ENCODE measurements around the gene CPVL. TPM values are rescaled to one million over a fixed set of nuclear protein-coding genes. Genes with fewer than 3 reads are reported as not detected.

Gene CPVL
- total and polyA plus RNA-seq, 2 of the 4 experiments (the other 2 are of a cell fraction) = not detected

DNA sequence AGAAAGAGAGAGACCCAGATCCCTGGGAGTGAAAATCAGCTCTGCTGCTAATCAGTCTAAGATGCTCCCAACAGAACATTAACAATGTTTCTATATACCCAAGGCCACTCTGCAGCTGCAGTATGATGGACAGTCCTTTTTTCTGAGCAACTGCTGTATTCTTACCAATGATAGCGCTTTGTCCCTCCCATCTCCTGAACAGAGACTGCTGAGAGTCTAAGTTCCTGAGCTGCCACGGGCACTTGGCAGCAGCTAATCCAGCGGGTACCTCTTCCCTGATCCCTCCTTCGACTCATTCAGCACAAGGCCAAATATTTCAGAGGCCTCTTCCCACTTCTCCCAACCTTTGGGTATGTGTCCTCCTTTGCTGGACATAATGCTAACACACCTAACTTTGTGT is 7.7 kb downstream of the CPVL start:
- dilution Hi-C loops (cut with HindIII; ENCODE audit: low sequenced_read_pairs, unreplicated experiment) (no loop called here), intact Hi-C loops (cut with micrococcal nuclease) (no loop called here), in situ Hi-C loops (cut with MboI; ENCODE audit: low sequenced_read_pairs) (no loop called here)
- Histone ChIP-seq H3K56ac (ENCODE audit: extremely low read depth, insufficient read depth, low read length) (no peak overlapping the region), H3K14ac (replicated peaks; ENCODE audit: low read depth, low read length) (no peak overlapping the region), H2AK9ac (replicated peaks; ENCODE audit: low read depth, low read length, poor library complexity) (no peak overlapping the region), H2BK20ac (ENCODE audit: low read depth, low read length) (no peak overlapping the region), H3K27me3 (ENCODE audit: control insufficient read depth, insufficient read depth, low read length) (no peaks in the 10 kb centered on the region), H4K8ac (ENCODE audit: low read depth in 2 of 2, low read length in 2 of 2) (no peak overlapping the region), H3K4me2 (ENCODE audit: low read depth, low read length) (no peak overlapping the region), H3K4me3 (ENCODE audit: insufficient read depth, low read depth, low read length) (no peak overlapping the region), H3K9me3 (ENCODE audit: control insufficient read depth, insufficient read depth, low read length) (no peaks in the 10 kb centered on the region), H4K20me1 (ENCODE audit: insufficient read depth, low read length) (no peaks in the 10 kb centered on the region), H3K9ac (ENCODE audit: low read depth, low read length) (no peak overlapping the region), H3K4ac (ENCODE audit: low read depth, low read length) (no peak overlapping the region), H4K5ac (ENCODE audit: low read depth, low read length) (no peak overlapping the region), H2BK15ac (ENCODE audit: low read depth, low read length) (no peak overlapping the region), H4K91ac (ENCODE audit: insufficient read depth, low read depth, low read length) (no peak overlapping the region), H3K36me3 (ENCODE audit: control insufficient read depth, insufficient read depth, low read length) (no peaks in the 10 kb centered on the region), H3K79me1 (ENCODE audit: low read depth in 1 of 2, low read length in 2 of 2) (no peaks in the 10 kb centered on the region), H3K18ac (ENCODE audit: low read depth, low read length) (no peak overlapping the region), H2AK5ac (ENCODE audit: low read depth, low read length) (no peak overlapping the region), H2BK5ac (ENCODE audit: low read depth, low read length, poor library complexity, severe bottlenecking) (no peak overlapping the region), H3K27ac (ENCODE audit: insufficient read depth, low read length) (no peak overlapping the region), H3K23ac (ENCODE audit: low read depth, low read length) (no peak overlapping the region), H2BK120ac (ENCODE audit: low read depth, low read length) (no peak overlapping the region), H2AFZ (replicated peaks; ENCODE audit: low read length, poor library complexity) (no peak overlapping the region), H3K4me1 (ENCODE audit: control insufficient read depth, insufficient read depth, low read length) (no peaks in the 10 kb centered on the region), H3K9me1 (ENCODE audit: insufficient read depth, low read length) (no peaks in the 10 kb centered on the region)
- ATAC-seq (ENCODE audit: low read depth) (no peak), DNase-seq (no peak)
- whole genome bisulfite sequencing, 2 experiments (ENCODE audit: extremely low coverage in 2 of 2, insufficient read length in 1 of 2) = 32% methylated on average over 4 of the region's 4 CpGs; no CpG with 5 or more reads in 1 of the 2 experiments
- POLR2A ChIA-PET (ENCODE audit: unreplicated experiment) = no interaction called here
- CTCF ChIA-PET = no interaction called here
- BruUV-seq (replicated peaks) = no TSS peak
- TF ChIP-seq, protein P1, sequence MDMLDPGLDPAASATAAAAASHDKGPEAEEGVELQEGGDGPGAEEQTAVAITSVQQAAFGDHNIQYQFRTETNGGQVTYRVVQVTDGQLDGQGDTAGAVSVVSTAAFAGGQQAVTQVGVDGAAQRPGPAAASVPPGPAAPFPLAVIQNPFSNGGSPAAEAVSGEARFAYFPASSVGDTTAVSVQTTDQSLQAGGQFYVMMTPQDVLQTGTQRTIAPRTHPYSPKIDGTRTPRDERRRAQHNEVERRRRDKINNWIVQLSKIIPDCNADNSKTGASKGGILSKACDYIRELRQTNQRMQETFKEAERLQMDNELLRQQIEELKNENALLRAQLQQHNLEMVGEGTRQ (IDR thresholded peaks at IDR 0.05; ENCODE audit: low read depth, low read length) = no peak
- no peak for TF ChIP-seq RFX5 (IDR thresholded peaks at IDR 0.05; ENCODE audit: low read depth, low read length)
- no peak for TF ChIP-seq FOS (IDR thresholded peaks at IDR 0.05; ENCODE audit: low read depth, low read length)

Data from IMR-90 (cell line).